DMS 273 (cell line): ENCODE data around the gene CLUH.
"Not testable (repeated sequence)": the region's sequence is repeated elsewhere in the genome, so short reads cannot be mapped to it uniquely, and the experiment has no call there.

Experiments used
- DNase-seq: peaks from one replicate; lab custom pipeline; 2025; ENCODE audit not compliant: unreplicated experiment; lab: John Stamatoyannopoulos, UW

The CLUH gene

GRCh38 chr17:2701161-2701995 is 10.2 kb downstream of the CLUH start:
- no peak for DNase-seq

- DNase-seq, result no peak
Observed at GRCh38 chr17:2700491-2701141, 10.9 kb downstream of the CLUH start.

GRCh38 chr17:2700030-2700490 is 11.5 kb downstream of the CLUH start:
- no peak for DNase-seq

- not testable (repeated sequence) for DNase-seq
Observed at GRCh38 chr17:2699216-2699805, 12.3 kb downstream of the CLUH start.

- DNase-seq, result no peak
Observed at GRCh38 chr17:2697611-2698162, 13.9 kb downstream of the CLUH start.

- no peak for DNase-seq
Observed at GRCh38 chr17:2695961-2696760, 15.4 kb downstream of the CLUH start.

GRCh38 chr17:2695243-2695960 is 16.2 kb downstream of the CLUH start:
- DNase-seq, result no peak

GRCh38 chr17:2694381-2695242 is 17.0 kb downstream of the CLUH start:
- DNase-seq, result no peak

GRCh38 chr17:2693561-2694380 is 17.8 kb downstream of the CLUH start:
- DNase-seq, result no peak

- no peak for DNase-seq
Observed at GRCh38 chr17:2692781-2693135, 18.8 kb downstream of the CLUH start.

- no peak for DNase-seq
Observed at GRCh38 chr17:2691965-2692780, 19.4 kb downstream of the CLUH start.

- no peak for DNase-seq
Observed at GRCh38 chr17:2691069-2691871, 20.3 kb downstream of the CLUH start.

- DNase-seq, result no peak
Observed at GRCh38 chr17:2690165-2691068, 21.1 kb downstream of the CLUH start.

- no peak for DNase-seq
Observed at GRCh38 chr17:2689411-2690164, 22.0 kb downstream of the CLUH start.
